Neuronal stem cell (in vitro differentiated cells): ENCODE measurements around the gene SMARCC1.

Experiments used
- DNase-seq: peaks from one replicate; pipeline ENCODE4 v3.0.0-alpha.2; 2013; ENCODE audit warnings: low spot score
- H2AFZ ChIP-seq: one replicate; pipeline ENCODE4 v1.6.1; 2013; ENCODE audit warnings: mild to moderate bottlenecking, low read length, inconsistent platforms
- H2AK5ac ChIP-seq: 2 replicates; pipeline ENCODE4 v1.6.1; 2013; ENCODE audit warnings: low read depth, mild to moderate bottlenecking, inconsistent platforms, low read length, moderate library complexity, mixed read lengths
- H2BK120ac ChIP-seq: 2 replicates; pipeline ENCODE4 v1.6.1; 2013; ENCODE audit warnings: low read depth, mild to moderate bottlenecking, inconsistent platforms, low read length, moderate library complexity, mixed read lengths
- H2BK12ac ChIP-seq: one replicate; pipeline ENCODE4 v1.6.1; 2013; ENCODE audit warnings: low read length, inconsistent platforms
- H2BK15ac ChIP-seq: 2 replicates; pipeline ENCODE4 v1.6.1; 2013; ENCODE audit warnings: mild to moderate bottlenecking, low read length, inconsistent platforms, mixed read lengths
- H2BK5ac ChIP-seq: one replicate; pipeline ENCODE4 v1.6.1; 2013; ENCODE audit warnings: inconsistent platforms, mild to moderate bottlenecking, low read length, moderate library complexity
- H3K14ac ChIP-seq: one replicate; pipeline ENCODE4 v1.6.1; 2013; ENCODE audit warnings: low read length, inconsistent platforms
- H3K18ac ChIP-seq: 2 replicates; pipeline ENCODE4 v1.6.1; 2013; ENCODE audit warnings: low read length, inconsistent platforms
- H3K23ac ChIP-seq: 2 replicates; pipeline ENCODE4 v1.6.1; 2013; ENCODE audit warnings: low read depth, mild to moderate bottlenecking, mixed read lengths, low read length, inconsistent platforms; ENCODE audit not compliant: poor library complexity
- H3K27ac ChIP-seq: replicated peaks from 3 replicates; pipeline ENCODE4 v1.5.1; 2013; ENCODE audit warnings: low read length, inconsistent platforms
- H3K27me3 ChIP-seq, 3 experiments: 2 replicates each; pipeline ENCODE4 v1.6.1; 2013; ENCODE audit warnings: low read length in 3 of 3, mild to moderate bottlenecking in 2 of 3, inconsistent platforms in 1 of 3, low read depth in 1 of 3, mixed read lengths in 1 of 3, moderate library complexity in 1 of 3; ENCODE audit not compliant: control insufficient read depth in 3 of 3, insufficient read depth in 3 of 3
- H3K36me3 ChIP-seq, 2 donors: replicated peaks in 1 of 2; 2 replicates each; pipeline ENCODE4 v1.6.1; 2013; ENCODE audit warnings: low read length in 2 of 2; ENCODE audit not compliant: control insufficient read depth in 2 of 2, insufficient read depth in 2 of 2
- H3K4ac ChIP-seq: 2 replicates; pipeline ENCODE4 v1.6.1; 2013; ENCODE audit warnings: inconsistent platforms, mild to moderate bottlenecking, low read length, moderate library complexity
- H3K4me1 ChIP-seq, 2 donors: 1 replicate in 1 of 2; 2 replicates in 1 of 2; pipeline ENCODE4 v1.6.1; 2013; ENCODE audit warnings: low read length in 2 of 2, low read depth in 1 of 2; ENCODE audit not compliant: control insufficient read depth in 2 of 2, insufficient read depth in 1 of 2
- H3K4me2 ChIP-seq: one replicate; pipeline ENCODE4 v1.6.1; 2013; ENCODE audit warnings: mild to moderate bottlenecking, low read length, inconsistent platforms; ENCODE audit not compliant: insufficient read depth, poor library complexity, severe bottlenecking
- H3K4me3 ChIP-seq, 2 donors: 2 replicates each; pipeline ENCODE4 v1.5.1; 2013; ENCODE audit warnings: low read length in 2 of 2, mild to moderate bottlenecking in 2 of 2, inconsistent platforms in 1 of 2, moderate library complexity in 1 of 2
- H3K79me1 ChIP-seq: one replicate; pipeline ENCODE4 v1.6.1; 2013; ENCODE audit warnings: low read depth, mild to moderate bottlenecking, inconsistent platforms, low read length, moderate library complexity
- H3K9ac ChIP-seq: one replicate; pipeline ENCODE4 v1.6.1; 2013; ENCODE audit warnings: mild to moderate bottlenecking, low read depth, low read length, inconsistent platforms; ENCODE audit not compliant: poor library complexity
- H3K9me3 ChIP-seq, 2 donors: replicated peaks in 1 of 2; 2 replicates each; pipeline versions ENCODE3 to v1.6.1; 2013; ENCODE audit warnings: low read length in 2 of 2, mild to moderate bottlenecking in 2 of 2, inconsistent platforms in 1 of 2, low read depth in 1 of 2, mixed read lengths in 1 of 2, moderate library complexity in 1 of 2; ENCODE audit not compliant: control insufficient read depth in 2 of 2, insufficient read depth in 1 of 2
- H4K8ac ChIP-seq: one replicate; pipeline ENCODE4 v1.6.1; 2013; ENCODE audit warnings: low read depth, mild to moderate bottlenecking, inconsistent platforms, low read length, moderate library complexity
- H4K91ac ChIP-seq: one replicate; pipeline ENCODE4 v1.6.1; 2013; ENCODE audit warnings: low read length, low read depth, mild to moderate bottlenecking, inconsistent platforms; ENCODE audit not compliant: poor library complexity
- WGBS, 2 donors: extraction: QIAGEN DNeasy Blood & Tissue Kit; methylation state at CpG; one replicate each; pipeline ENCODE4 v1.1.7; 2013; ENCODE audit warnings: missing lambda C conversion rate in 2 of 2, mixed read lengths in 1 of 2; ENCODE audit not compliant: insufficient read length in 2 of 2, insufficient replicate concordance in 1 of 2; ENCODE audit errors: extremely low coverage in 2 of 2; 5-methylcytosine and 5-hydroxymethylcytosine counted together

The SMARCC1 gene

GRCh38 chr3:47578119-47578632, 203.5 kb downstream of the SMARCC1 start:
- H3K4ac ChIP-seq, result no peak overlapping the region
- H3K27ac ChIP-seq, result no peak overlapping the region
- H2BK5ac ChIP-seq, result no peak overlapping the region
- no peak overlapping the region for H4K8ac ChIP-seq
- H3K18ac ChIP-seq, result peak overlapping the region; percentile 95
- H3K23ac ChIP-seq, result no peak overlapping the region
- H2BK12ac ChIP-seq, result no peak overlapping the region
- no peak overlapping the region for H2AK5ac ChIP-seq
- H2BK120ac ChIP-seq, result no peak overlapping the region
- peaks cover 11% of the 10 kb centered on the region in 2 donors for H3K4me1 ChIP-seq
- H3K79me1 ChIP-seq, result no peaks in the 10 kb centered on the region
- H4K91ac ChIP-seq, result no peak overlapping the region
- no peak overlapping the region for H3K14ac ChIP-seq
- peak overlapping the region; percentile 91 for H2AFZ ChIP-seq
- peak overlapping the region; percentile 48 to 80 for H3K4me3 ChIP-seq
- no peak overlapping the region for H2BK15ac ChIP-seq
- peak overlapping the region; percentile 63 for H3K9ac ChIP-seq
- H3K4me2 ChIP-seq, result peak overlapping the region; percentile 96
- H3K27me3 ChIP-seq, result peaks cover 0 to 29% (median 3%) of the 10 kb centered on the region in 3 experiments
- H3K36me3 ChIP-seq, result peaks cover 3 to 24% of the 10 kb centered on the region in 2 donors
- peak; percentile 48 for DNase-seq
- peaks cover 5 to 6% of the 10 kb centered on the region in 2 donors for H3K9me3 ChIP-seq
- no CpG with 5 or more reads among the region's 57 CpGs for WGBS, 2 donors

GRCh38 chr3:47577583-47578118, 204.0 kb downstream of the SMARCC1 start:
- Histone ChIP-seq H3K4me3 (peak overlapping the region; percentile 48 to 53), H3K9me3 (peaks cover 5 to 6% of the 10 kb centered on the region in 2 donors), H3K4me2 (peak overlapping the region; percentile 94), H2BK120ac (no peak overlapping the region), H3K4ac (no peak overlapping the region), H2BK5ac (no peak overlapping the region), H3K27me3 (peaks cover 0 to 29% (median 3%) of the 10 kb centered on the region in 3 experiments), H3K79me1 (no peaks in the 10 kb centered on the region), H3K4me1 (peaks cover 17% of the 10 kb centered on the region in 2 donors), H2AFZ (peak overlapping the region; percentile 91), H2BK12ac (no peak overlapping the region), H3K14ac (no peak overlapping the region), H4K91ac (no peak overlapping the region), H3K18ac (peak overlapping the region; percentile 95), H2BK15ac (peak overlapping the region; percentile 93), H3K36me3 (peaks cover 3 to 26% of the 10 kb centered on the region in 2 donors), H4K8ac (no peak overlapping the region), H3K27ac (no peak overlapping the region), H2AK5ac (peak overlapping the region; percentile 48), H3K9ac (peak overlapping the region; percentile 47), H3K23ac (peak overlapping the region; percentile 16)
- DNase-seq, result no peak
- WGBS, 2 donors, result no CpG with 5 or more reads among the region's 49 CpGs

- H2AK5ac ChIP-seq, result peak overlapping the region; percentile 88
- H3K36me3 ChIP-seq, result peaks cover 0 to 28% of the 10 kb centered on the region in 2 donors
- DNase-seq, result no peak
- H2BK5ac ChIP-seq, result peak overlapping the region; percentile 94
- no peak overlapping the region for H3K9ac ChIP-seq
- peaks cover 2 to 4% of the 10 kb centered on the region in 2 donors for H3K9me3 ChIP-seq
- H3K4me2 ChIP-seq, result no peak overlapping the region
- peaks cover 0 to 11% (median 0%) of the 10 kb centered on the region in 3 experiments for H3K27me3 ChIP-seq
- no peak overlapping the region for H4K8ac ChIP-seq
- WGBS, 2 donors, result no CpG with 5 or more reads among the region's 9 CpGs
- H3K4me3 ChIP-seq, result no peak overlapping the region
- H2BK15ac ChIP-seq, result no peak overlapping the region
- H3K18ac ChIP-seq, result no peak overlapping the region
- H4K91ac ChIP-seq, result no peak overlapping the region
- H2BK120ac ChIP-seq, result no peak overlapping the region
- no peaks in the 10 kb centered on the region for H3K79me1 ChIP-seq
- H3K27ac ChIP-seq, result no peak overlapping the region
- no peak overlapping the region for H3K14ac ChIP-seq
- H3K4ac ChIP-seq, result no peak overlapping the region
- peaks cover 28 to 33% of the 10 kb centered on the region in 2 donors for H3K4me1 ChIP-seq
- H2AFZ ChIP-seq, result peak overlapping the region; percentile 57
- no peak overlapping the region for H2BK12ac ChIP-seq
- no peak overlapping the region for H3K23ac ChIP-seq
Observed at GRCh38 chr3:47573190-47574172, 208.2 kb downstream of the SMARCC1 start.
